Heart right ventricle (tissue), 16 donors: ENCODE results near the gene RUSF1. TPM values are rescaled to one million over a fixed set of nuclear protein-coding genes. Genes with fewer than 3 reads are reported as not detected.

ENCODE experiments used
- ATAC-seq, 8 donors: fragments of 200-7000 bp; cut with Tn5 transposase; one replicate each; pipeline ENCODE4 v1.9.1; 2020; ENCODE audit warnings: mild to moderate bottlenecking in 8 of 8, moderate library complexity in 8 of 8, moderate number of reproducible peaks in 1 of 8
- DNase-seq, 2 donors: peaks; one replicate each; pipeline ENCODE4 v3.0.0-alpha.2; 2020
- H3K27ac ChIP-seq, 10 donors: fragments of 200-600 bp; sonication (generic) in 2 of 10; one replicate each; pipeline versions ENCODE4 v1.5.0 to v1.8.0; 2020 to 2022; ENCODE audit warnings: mild to moderate bottlenecking in 3 of 10
- H3K27me3 ChIP-seq, 7 donors: fragments of 200-600 bp; one replicate each; pipeline ENCODE4 v1.8.0; 2021 to 2022; ENCODE audit warnings: mild to moderate bottlenecking in 2 of 7
- H3K36me3 ChIP-seq, 9 donors: fragments of 200-600 bp; sonication (generic) in 1 of 9; one replicate each; pipeline versions ENCODE4 v1.5.0 to v1.8.0; 2020 to 2022; ENCODE audit warnings: mild to moderate bottlenecking in 2 of 9
- H3K4me1 ChIP-seq, 9 donors: fragments of 200-600 bp; sonication (generic) in 1 of 9; one replicate each; pipeline versions ENCODE4 v1.5.0 to v1.8.0; 2020 to 2022; ENCODE audit warnings: mild to moderate bottlenecking in 4 of 9
- H3K4me3 ChIP-seq, 10 donors: fragments of 200-600 bp; sonication (generic) in 2 of 10; one replicate each; pipeline versions ENCODE4 v1.5.0 to v1.8.0; 2020 to 2022; ENCODE audit warnings: mild to moderate bottlenecking in 7 of 10, moderate library complexity in 2 of 10
- H3K9me3 ChIP-seq, 11 donors: fragments of 200-600 bp in 10 of 11; sonication (generic) in 2 of 11; one replicate each; pipeline versions ENCODE4 v1.5.0 to v1.8.0; 2013 to 2022; ENCODE audit warnings: mild to moderate bottlenecking in 2 of 11, control low read depth in 1 of 11, moderate library complexity in 1 of 11
- WGBS, 2 donors: extraction: QIAGEN DNeasy Blood & Tissue Kit; methylation state at CpG; one replicate each; pipeline ENCODE4 v1.1.7; 2013; ENCODE audit warnings: inconsistent platforms in 1 of 2; 5-methylcytosine and 5-hydroxymethylcytosine counted together
- intact Hi-C, 10 donors: fragments of 100-400 bp; cut with DNase I; formaldehyde crosslinking; loops; one replicate each; pipeline versions ENCODE4 v1.11.1 to v1.14.2; 2022
- polyA plus RNA-seq, 2 donors: library from polyadenylated mRNA; stranded (reverse); fragments of 200-250 nt; gene quantifications; one replicate each; pipeline ENCODE4 v1.2.3, GENCODE V29; 2013
- total RNA-seq, 10 donors: library from RNA; stranded (reverse); fragmentation: NEBNext Ultra II Directional in 3 of 10; extraction: Animal tissue kit (Norgen Biotek cat#: 25700) in 3 of 10; gene quantifications; one replicate each; pipeline versions ENCODE4 v1.2.1 to v1.2.4, GENCODE V29; 2021 to 2023
- TF ChIP-seq, protein P1 (sequence below), 9 donors: fragments of 200-600 bp; sonication (generic) in 2 of 9; IDR thresholded peaks; one replicate each; pipeline versions ENCODE4 v1.5.0 to v1.8.0; 2021 to 2022; ENCODE audit warnings: antibody characterized with exemption in 9 of 9, mild to moderate bottlenecking in 5 of 9, moderate library complexity in 1 of 9
- donor health status: Arrhythmogenic right ventricular cardiomyopathy.
- donor health status: ischemic (EF 13 %, LVEDD 7.1; RV severe dilation, severe dysfunction).
- donor health status: healthy with polysubstance abuse.
- donor health status: DM: no; HTN: yes; CAD: no.
- donor health status: DM: no; HTN: no; CAD: no.
- donor health status: ischemic (EF 25% LVEDD 6.9; RV normal size, moderate dysfunction).
- donor health status: ischemic (EF 25% LVEDD 5.7; RV mildly dilated, moderate dysfunction).
- donor health status: healthy.
- donor health status: DM: yes; HTN: yes; CAD: no.
- donor health status: Ischemic cardiomyopathy.
- donor health status: ischemic (EF 35%, LVEDD 5.7; RV mildly dilated, moderate dysfunction).
- donor health status: nonischemic (EF 11% LVEDD 7.7; RV severe dilation, severe dysfunction).
- donor health status: DM: yes; HTN: yes; CAD: no.
- donor health status: PGD.
- donor health status: ischemic (EF 29% LVEDD 5.4; RV normal size, mild dysfunction).
- donor health status: nonischemic (EF 23%, LVEDD 6.1; RV moderate dilation, normal function).

RUSF1 gene
- total and polyA plus RNA-seq, 12 donors, result 21.9 to 44.4 (median 25.0) TPM

- no peaks in the 10 kb centered on the region for H3K9me3 ChIP-seq
- 93% methylated on average over 12 of the region's 12 CpGs for WGBS, 2 donors
- H3K36me3 ChIP-seq, result peaks cover 0 to 54% (median 24%) of the 10 kb centered on the region in 9 donors
- TF ChIP-seq, protein P1, sequence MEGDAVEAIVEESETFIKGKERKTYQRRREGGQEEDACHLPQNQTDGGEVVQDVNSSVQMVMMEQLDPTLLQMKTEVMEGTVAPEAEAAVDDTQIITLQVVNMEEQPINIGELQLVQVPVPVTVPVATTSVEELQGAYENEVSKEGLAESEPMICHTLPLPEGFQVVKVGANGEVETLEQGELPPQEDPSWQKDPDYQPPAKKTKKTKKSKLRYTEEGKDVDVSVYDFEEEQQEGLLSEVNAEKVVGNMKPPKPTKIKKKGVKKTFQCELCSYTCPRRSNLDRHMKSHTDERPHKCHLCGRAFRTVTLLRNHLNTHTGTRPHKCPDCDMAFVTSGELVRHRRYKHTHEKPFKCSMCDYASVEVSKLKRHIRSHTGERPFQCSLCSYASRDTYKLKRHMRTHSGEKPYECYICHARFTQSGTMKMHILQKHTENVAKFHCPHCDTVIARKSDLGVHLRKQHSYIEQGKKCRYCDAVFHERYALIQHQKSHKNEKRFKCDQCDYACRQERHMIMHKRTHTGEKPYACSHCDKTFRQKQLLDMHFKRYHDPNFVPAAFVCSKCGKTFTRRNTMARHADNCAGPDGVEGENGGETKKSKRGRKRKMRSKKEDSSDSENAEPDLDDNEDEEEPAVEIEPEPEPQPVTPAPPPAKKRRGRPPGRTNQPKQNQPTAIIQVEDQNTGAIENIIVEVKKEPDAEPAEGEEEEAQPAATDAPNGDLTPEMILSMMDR (IDR thresholded peaks at IDR 0.05), result no peak
- peaks cover 0 to 29% (median 0%) of the 10 kb centered on the region in 7 donors for H3K27me3 ChIP-seq
- no peak overlapping the region for H3K27ac ChIP-seq
- no peak for DNase-seq
- no peak overlapping the region for H3K4me3 ChIP-seq
- no peak for ATAC-seq
- intact Hi-C loops, result loop anchor here in 4 of 10 donors (5.0 kb wide), 1 partner anchor 32 kb away; the partner anchor contains the start of gene RUSF1 (in 4 of the 4)
- peaks cover 8 to 38% (median 18%) of the 10 kb centered on the region in 9 donors for H3K4me1 ChIP-seq
These were observed 33.1 kb downstream of the RUSF1 start for GRCh38 chr16:31474773-31475738.

- 76 to 79% methylated on average over 12 of the region's 12 CpGs for WGBS, 2 donors
- intact Hi-C loops, result loop anchor here in 4 of 10 donors (5.0 kb wide), 1 partner anchor 33 kb away; the partner anchor contains the start of gene RUSF1 (in 4 of the 4)
- no peak overlapping the region for H3K4me3 ChIP-seq
- no peak for ATAC-seq
- TF ChIP-seq, protein P1 (IDR thresholded peaks at IDR 0.05), result no peak
- H3K27me3 ChIP-seq, result peaks cover 0 to 29% (median 0%) of the 10 kb centered on the region in 7 donors
- no peak for DNase-seq
- H3K36me3 ChIP-seq, result peaks cover 0 to 54% (median 24%) of the 10 kb centered on the region in 9 donors
- H3K4me1 ChIP-seq, result peaks cover 8 to 34% (median 18%) of the 10 kb centered on the region in 9 donors
- no peaks in the 10 kb centered on the region for H3K9me3 ChIP-seq
- H3K27ac ChIP-seq, result no peak overlapping the region
These were observed 33.9 kb downstream of the RUSF1 start for GRCh38 chr16:31474173-31474714.

DNA sequence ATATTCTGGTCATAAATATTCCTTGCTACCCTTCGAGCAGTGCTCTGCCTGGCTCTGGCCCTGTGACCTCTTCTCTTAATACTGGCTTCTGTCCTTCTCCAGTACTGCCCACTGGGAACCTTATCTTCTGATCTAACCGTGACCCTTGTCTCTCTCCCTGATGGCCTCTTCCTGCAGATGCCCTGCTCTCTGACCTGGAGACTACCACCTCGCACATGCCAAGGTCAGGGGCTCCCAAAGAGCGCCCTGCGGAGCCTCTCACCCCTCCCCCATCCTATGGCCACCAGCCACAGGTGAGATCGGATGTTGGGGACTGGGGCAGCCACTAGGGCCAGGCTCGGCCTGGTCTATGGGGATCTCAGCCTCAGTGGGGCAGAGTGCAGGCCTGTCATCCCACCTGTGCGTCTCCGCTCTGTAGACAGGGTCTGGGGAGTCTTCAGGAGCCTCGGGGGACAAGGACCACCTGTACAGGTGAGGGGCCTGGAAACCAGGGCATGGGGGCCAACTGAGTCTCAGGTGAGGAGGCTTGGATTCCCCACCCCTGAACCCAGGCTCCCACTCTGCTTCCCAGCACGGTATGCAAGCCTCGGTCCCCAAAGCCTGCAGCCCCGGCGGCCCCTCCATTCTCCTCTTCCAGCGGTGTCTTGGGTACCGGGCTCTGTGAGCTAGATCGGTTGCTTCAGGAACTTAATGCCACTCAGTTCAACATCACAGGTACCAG lies 34.8 kb downstream of the RUSF1 start:
- DNase-seq (no peak), ATAC-seq (peak in 3 of 8 donors; percentile 0 to 2 (median 2))
- Histone ChIP-seq H3K9me3 (no peaks in the 10 kb centered on the region), H3K4me3 (peak overlapping the region in 4 of 10 donors; percentile 58 to 76 (median 69)), H3K4me1 (peaks cover 8 to 34% (median 18%) of the 10 kb centered on the region in 9 donors), H3K27ac (peak overlapping the region in 6 of 10 donors; percentile 90 to 96 (median 94)), H3K27me3 (peaks cover 0 to 29% (median 0%) of the 10 kb centered on the region in 7 donors), H3K36me3 (peaks cover 0 to 52% (median 24%) of the 10 kb centered on the region in 9 donors)
- WGBS, 2 donors, result 84 to 85% methylated on average over 17 of the region's 17 CpGs
- intact Hi-C loops, result loop anchor here in 4 of 10 donors (5.0 kb wide), 1 partner anchor 34 kb away; the partner anchor contains the start of gene RUSF1 (in 4 of the 4)
- TF ChIP-seq, protein P1 (IDR thresholded peaks at IDR 0.05), result no peak
